Naive thymus-derived CD4-positive, alpha-beta T cell (primary cell): ENCODE data around the gene MED13L. TPM values are rescaled to one million over a fixed set of nuclear protein-coding genes. Genes with fewer than 3 reads are reported as not detected.

Source experiments
- ATAC-seq: fragments of 150-1000 bp; cut with Tn5 transposase; 2 replicates; pipeline ENCODE4 v1.10.0; 2021; ENCODE audit warnings: mild to moderate bottlenecking, moderate library complexity
- CTCF ChIA-PET: fragments of 350-600 bp; sonication (Branson Sonifier 250); formaldehyde crosslinking; loops from one replicate; lab custom pipeline; 2021; ENCODE audit warnings: antibody characterized with exemption; lab: Charles Lee
- POLR2A ChIA-PET: fragments of 350-600 bp; sonication (Branson Sonifier 250); formaldehyde crosslinking; loops from one replicate; lab custom pipeline; 2021; ENCODE audit warnings: antibody characterized with exemption, inconsistent platforms; lab: Charles Lee
- DNase-seq, 9 donors: peaks; one replicate each; pipeline versions ENCODE4 v3.0.0 to v3.0.0-alpha.2; 2020 to 2022; ENCODE audit warnings: mixed read lengths in 1 of 9
- H3K27ac ChIP-seq: one replicate; pipeline ENCODE4 v1.7.0; 2013; ENCODE audit warnings: mild to moderate bottlenecking, low read depth, low read length, moderate library complexity
- H3K27me3 ChIP-seq, 2 donors: one replicate each; pipeline ENCODE4 v1.7.0; 2013; ENCODE audit warnings: low read length in 2 of 2, mild to moderate bottlenecking in 2 of 2, moderate library complexity in 2 of 2; ENCODE audit not compliant: control insufficient read depth in 2 of 2, insufficient read depth in 2 of 2
- H3K36me3 ChIP-seq, 3 experiments: 1 replicate in 2 of 3; 2 replicates in 1 of 3; pipeline ENCODE4 v1.7.0; 2013; ENCODE audit warnings: low read length in 3 of 3, mild to moderate bottlenecking in 3 of 3, moderate library complexity in 1 of 3; ENCODE audit not compliant: insufficient read depth in 3 of 3, control insufficient read depth in 2 of 3
- H3K4me1 ChIP-seq, 2 donors: one replicate each; pipeline ENCODE4 v1.7.0; 2013; ENCODE audit warnings: low read length in 2 of 2, mild to moderate bottlenecking in 2 of 2, moderate library complexity in 1 of 2; ENCODE audit not compliant: control insufficient read depth in 2 of 2, insufficient read depth in 2 of 2
- H3K4me3 ChIP-seq: 2 replicates; pipeline ENCODE4 v1.7.0; 2013; ENCODE audit warnings: mild to moderate bottlenecking, low read length
- H3K9me3 ChIP-seq, 3 experiments: 1 replicate in 2 of 3; 2 replicates in 1 of 3; pipeline ENCODE4 v1.7.0; 2013; ENCODE audit warnings: low read length in 3 of 3; ENCODE audit not compliant: control insufficient read depth in 2 of 3
- H3K27ac Mint-ChIP-seq, 9 donors: one replicate each; pipeline ENCODE4 v1.8.0; 2020 to 2022; ENCODE audit warnings: mixed read lengths in 9 of 9, mild to moderate bottlenecking in 8 of 9, moderate library complexity in 5 of 9, inconsistent platforms in 2 of 9
- H3K27me3 Mint-ChIP-seq, 5 donors: one replicate each; pipeline ENCODE4 v1.8.0; 2021 to 2022; ENCODE audit warnings: mixed read lengths in 5 of 5, mild to moderate bottlenecking in 1 of 5
- H3K36me3 Mint-ChIP-seq, 5 donors: one replicate each; pipeline ENCODE4 v1.8.0; 2020 to 2022; ENCODE audit warnings: mixed read lengths in 5 of 5, mild to moderate bottlenecking in 3 of 5, inconsistent platforms in 1 of 5
- H3K4me1 Mint-ChIP-seq, 7 donors: one replicate each; pipeline ENCODE4 v1.8.0; 2020 to 2022; ENCODE audit warnings: mixed read lengths in 7 of 7, mild to moderate bottlenecking in 3 of 7, inconsistent platforms in 1 of 7
- H3K4me3 Mint-ChIP-seq, 10 donors: one replicate each; pipeline ENCODE4 v1.8.0; 2020 to 2022; ENCODE audit warnings: mild to moderate bottlenecking in 10 of 10, mixed read lengths in 10 of 10, moderate library complexity in 6 of 10, inconsistent platforms in 2 of 10
- H3K9me3 Mint-ChIP-seq, 11 donors: one replicate each; pipeline ENCODE4 v1.8.0; 2020 to 2022; ENCODE audit warnings: mixed read lengths in 11 of 11, mild to moderate bottlenecking in 4 of 11, inconsistent platforms in 1 of 11, moderate library complexity in 1 of 11
- intact Hi-C, 2 donors: fragments of 100-400 bp; cut with micrococcal nuclease; formaldehyde crosslinking; loops; one replicate each; pipeline ENCODE4 v1.15.1; 2023
- polyA plus RNA-seq, 2 donors: library from polyadenylated mRNA; unstranded; fragments of 300-500 nt; fragmentation: Illumina TruSeq; gene quantifications; one replicate each; pipeline ENCODE4 v1.2.3, GENCODE V29; 2021
- total RNA-seq, 6 experiments: library from RNA in 5 of 6; stranded (reverse) in 5 of 6; gene quantifications; 1 replicate in 5 of 6; 2 replicates in 1 of 6; pipeline ENCODE4 v1.2.3 and lab custom pipeline; 2021 to 2026

The MED13L gene
- total and polyA plus RNA-seq, 7 experiments from 2014 or later, result 8.3 to 283 (median 155) TPM

- Mint-ChIP-seq H3K27ac (peak overlapping the region in 2 of 9 donors; percentile 26 to 52), H3K4me3 (no peak overlapping the region), H3K36me3 (peaks cover 0 to 9% (median 3%) of the 10 kb centered on the region in 5 donors), H3K27me3 (no peaks in the 10 kb centered on the region), H3K4me1 (peaks cover 6 to 45% (median 28%) of the 10 kb centered on the region in 7 donors), H3K9me3 (no peaks in the 10 kb centered on the region)
- Histone ChIP-seq H3K27ac (no peak overlapping the region), H3K9me3 (no peaks in the 10 kb centered on the region), H3K36me3 (no peaks in the 10 kb centered on the region), H3K4me1 (no peaks in the 10 kb centered on the region), H3K27me3 (no peaks in the 10 kb centered on the region), H3K4me3 (no peak overlapping the region)
- DNase-seq (no peak), ATAC-seq (no peak)
- POLR2A ChIA-PET, result no interaction called here
- CTCF ChIA-PET, result no interaction called here
- intact Hi-C loops, result no loop called here
Measured at GRCh38 chr12:116074686-116075085, 202.8 kb downstream of the MED13L start.

DNA sequence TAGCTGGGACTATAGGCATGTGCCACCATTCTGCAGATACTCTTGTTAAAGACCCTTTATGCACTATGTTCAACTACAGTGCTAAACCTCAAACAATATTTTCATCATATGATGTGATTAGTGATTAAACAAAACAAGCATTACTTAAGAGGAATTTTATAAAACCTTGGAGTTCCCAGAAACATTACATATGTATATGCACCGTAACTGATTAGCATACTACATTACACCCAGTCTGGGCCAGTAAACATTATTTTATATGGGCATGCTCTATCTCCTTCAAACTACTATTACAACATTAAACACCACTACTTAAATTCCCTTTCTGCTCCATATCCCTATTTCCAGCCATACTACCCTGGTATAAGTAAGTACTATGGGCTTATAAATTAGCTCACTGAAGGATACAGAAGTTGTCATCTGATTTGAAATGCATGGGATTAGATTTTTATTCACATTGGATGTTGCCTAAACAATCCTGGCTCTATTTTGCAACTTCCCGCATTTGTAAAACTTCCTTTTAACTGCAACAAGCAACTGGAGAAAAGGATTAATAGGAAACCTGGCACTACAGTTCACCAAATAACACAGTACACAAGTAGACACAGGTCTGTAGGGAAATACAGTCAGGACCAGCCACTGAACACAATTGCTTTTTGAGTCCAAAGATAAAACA is 205.8 kb downstream of the MED13L start:
- H3K36me3 Mint-ChIP-seq, result peaks cover 0 to 3% (median under 1%) of the 10 kb centered on the region in 5 donors
- H3K27ac Mint-ChIP-seq, result peak overlapping the region in 2 of 9 donors; percentile 34 to 67
- H3K27ac ChIP-seq, result no peak overlapping the region
- H3K27me3 ChIP-seq, result no peaks in the 10 kb centered on the region
- no peaks in the 10 kb centered on the region for H3K27me3 Mint-ChIP-seq
- no peak overlapping the region for H3K4me3 Mint-ChIP-seq
- no peaks in the 10 kb centered on the region for H3K9me3 Mint-ChIP-seq
- ChIA-PET POLR2A (no interaction called here), CTCF (no interaction called here)
- H3K4me3 ChIP-seq, result no peak overlapping the region
- no peaks in the 10 kb centered on the region for H3K4me1 ChIP-seq
- H3K9me3 ChIP-seq, result no peaks in the 10 kb centered on the region
- no peaks in the 10 kb centered on the region for H3K36me3 ChIP-seq
- intact Hi-C loops, result no loop called here
- ATAC-seq (no peak), DNase-seq (no peak)
- H3K4me1 Mint-ChIP-seq, result peaks cover 4 to 63% (median 45%) of the 10 kb centered on the region in 7 donors

DNA sequence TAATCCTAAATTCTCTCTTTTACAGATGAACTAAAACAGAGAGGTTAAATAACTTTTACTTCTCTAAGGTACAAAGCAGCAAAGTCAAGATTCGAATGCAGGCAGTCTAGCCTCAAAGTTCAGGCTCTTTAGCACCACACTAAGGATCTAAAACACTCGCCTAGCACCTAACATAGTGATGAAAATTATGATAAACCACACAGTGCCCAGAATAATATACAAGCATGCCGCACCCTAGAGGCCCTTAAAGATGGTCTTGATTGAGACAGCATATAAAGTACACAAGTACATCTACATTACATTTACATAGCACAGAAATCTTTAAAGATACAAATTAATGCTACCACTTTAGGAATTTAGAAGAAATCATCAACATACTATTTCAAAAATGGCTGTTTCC is 207.0 kb downstream of the MED13L start:
- H3K27me3 ChIP-seq, result no peaks in the 10 kb centered on the region
- H3K27ac ChIP-seq, result no peak overlapping the region
- CTCF ChIA-PET, result no interaction called here
- POLR2A ChIA-PET, result no interaction called here
- Mint-ChIP-seq H3K27ac (peak overlapping the region in 1 of 9 donors; percentile 9), H3K4me3 (no peak overlapping the region), H3K36me3 (no peaks in the 10 kb centered on the region), H3K9me3 (no peaks in the 10 kb centered on the region), H3K4me1 (peaks cover 14 to 65% (median 45%) of the 10 kb centered on the region in 7 donors), H3K27me3 (no peaks in the 10 kb centered on the region)
- no peaks in the 10 kb centered on the region for H3K9me3 ChIP-seq
- no peak overlapping the region for H3K4me3 ChIP-seq
- intact Hi-C loops, result no loop called here
- no peak for ATAC-seq
- H3K4me1 ChIP-seq, result no peaks in the 10 kb centered on the region
- H3K36me3 ChIP-seq, result no peaks in the 10 kb centered on the region
- DNase-seq, result no peak

DNA sequence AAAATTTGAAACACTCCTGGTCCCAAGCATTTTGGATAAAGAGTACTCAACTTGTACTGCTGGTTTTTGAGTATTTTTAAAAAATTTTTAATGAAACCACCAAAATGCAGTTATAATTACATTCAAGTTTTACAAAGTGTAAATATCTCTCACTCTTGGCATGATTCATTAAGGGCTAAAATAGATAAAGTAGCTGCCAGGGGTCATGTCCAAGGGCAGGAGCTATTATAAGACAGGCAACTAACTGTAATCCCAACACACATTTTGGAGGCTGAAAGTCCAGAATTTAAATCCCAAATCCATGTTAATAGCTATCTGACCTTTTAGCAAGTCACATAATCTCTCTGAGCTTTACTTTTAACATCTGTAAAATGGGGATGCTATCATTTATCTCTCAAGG is 207.6 kb downstream of the MED13L start:
- Mint-ChIP-seq H3K9me3 (no peaks in the 10 kb centered on the region), H3K4me1 (peaks cover 18 to 65% (median 45%) of the 10 kb centered on the region in 7 donors), H3K4me3 (no peak overlapping the region), H3K27ac (peak overlapping the region in 1 of 9 donors; percentile 9), H3K36me3 (no peaks in the 10 kb centered on the region), H3K27me3 (no peaks in the 10 kb centered on the region)
- ChIA-PET POLR2A (no interaction called here), CTCF (no interaction called here)
- no peaks in the 10 kb centered on the region for H3K9me3 ChIP-seq
- no peak for ATAC-seq
- no peaks in the 10 kb centered on the region for H3K4me1 ChIP-seq
- no peak overlapping the region for H3K27ac ChIP-seq
- H3K36me3 ChIP-seq, result no peaks in the 10 kb centered on the region
- H3K27me3 ChIP-seq, result no peaks in the 10 kb centered on the region
- intact Hi-C loops, result loop anchor here in 1 of 2 donors (5.0 kb wide), 2 partner anchors 72 to 102 kb away; no protein-coding TSS in a partner anchor
- no peak overlapping the region for H3K4me3 ChIP-seq
- DNase-seq, result no peak

GRCh38 chr12:116068853-116069252 is 208.6 kb downstream of the MED13L start:
- no peaks in the 10 kb centered on the region for H3K9me3 ChIP-seq
- no peak overlapping the region for H3K27ac ChIP-seq
- ChIA-PET CTCF (interaction anchor here (0.7 kb wide), 1 partner anchor 25 kb away, joined by 3 read pairs; no protein-coding TSS in a partner anchor), POLR2A (no interaction called here)
- Mint-ChIP-seq H3K27ac (peak overlapping the region in 3 of 9 donors; percentile 6 to 46 (median 39)), H3K4me3 (no peak overlapping the region), H3K36me3 (no peaks in the 10 kb centered on the region), H3K4me1 (peaks cover 18 to 67% (median 48%) of the 10 kb centered on the region in 7 donors), H3K9me3 (no peaks in the 10 kb centered on the region), H3K27me3 (no peaks in the 10 kb centered on the region)
- H3K36me3 ChIP-seq, result no peaks in the 10 kb centered on the region
- no peaks in the 10 kb centered on the region for H3K27me3 ChIP-seq
- H3K4me3 ChIP-seq, result no peak overlapping the region
- no peaks in the 10 kb centered on the region for H3K4me1 ChIP-seq
- intact Hi-C loops, result loop anchor here in 1 of 2 donors (5.0 kb wide), 2 partner anchors 73 to 103 kb away; no protein-coding TSS in a partner anchor
- ATAC-seq (no peak), DNase-seq (no peak)

DNA sequence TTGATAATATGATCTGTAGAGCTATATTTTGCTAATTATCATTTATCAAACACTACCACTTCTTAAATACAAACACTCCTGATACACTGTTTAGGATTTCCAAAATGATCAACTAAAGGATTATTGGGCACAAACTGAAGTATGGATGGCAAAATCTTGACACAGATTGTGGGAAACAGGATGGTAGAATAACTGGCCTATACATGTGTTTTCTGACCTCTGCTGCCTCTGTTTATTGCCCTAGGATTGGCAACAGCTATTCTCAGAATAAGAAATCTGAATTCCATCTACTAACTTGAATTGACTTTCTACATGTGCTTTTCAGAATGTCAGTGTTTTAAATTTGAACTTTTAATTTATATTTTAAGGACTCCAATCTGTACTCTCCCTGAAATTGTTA is 209.1 kb downstream of the MED13L start:
- H3K36me3 Mint-ChIP-seq, result no peaks in the 10 kb centered on the region
- peak overlapping the region in 4 of 9 donors; percentile 4 to 61 (median 26) for H3K27ac Mint-ChIP-seq
- ChIA-PET POLR2A (no interaction called here), CTCF (interaction anchor here (0.7 to 1.2 kb wide), 3 partner anchors 26 to 530 kb away, joined by 3 to 5 read pairs (median 3); no protein-coding TSS in a partner anchor)
- H3K4me1 Mint-ChIP-seq, result peaks cover 18 to 66% (median 45%) of the 10 kb centered on the region in 7 donors
- H3K9me3 Mint-ChIP-seq, result no peaks in the 10 kb centered on the region
- H3K4me3 Mint-ChIP-seq, result no peak overlapping the region
- Histone ChIP-seq H3K27ac (no peak overlapping the region), H3K36me3 (no peaks in the 10 kb centered on the region), H3K4me1 (no peaks in the 10 kb centered on the region), H3K27me3 (no peaks in the 10 kb centered on the region), H3K9me3 (no peaks in the 10 kb centered on the region), H3K4me3 (no peak overlapping the region)
- ATAC-seq, result no peak
- no peak for DNase-seq
- no peaks in the 10 kb centered on the region for H3K27me3 Mint-ChIP-seq
- intact Hi-C loops, result loop anchor here in 1 of 2 donors (5.0 kb wide), 2 partner anchors 74 to 104 kb away; no protein-coding TSS in a partner anchor
